Endodermal cell (in vitro differentiated cells): ENCODE results near the gene EML2. TPM values are rescaled to one million over a fixed set of nuclear protein-coding genes. Genes with fewer than 3 reads are reported as not detected.

ENCODE experiments used
- DNase-seq: peaks from one replicate; pipeline ENCODE4 v3.0.0-alpha.2; 2017
- H3K27ac ChIP-seq: 2 replicates; pipeline ENCODE4 v1.5.1; 2013; ENCODE audit warnings: mild to moderate bottlenecking, low read depth, low read length, moderate library complexity
- H3K27me3 ChIP-seq: 2 replicates; pipeline ENCODE4 v1.6.1; 2013; ENCODE audit warnings: mild to moderate bottlenecking, low read length, moderate library complexity; ENCODE audit not compliant: insufficient read depth, control insufficient read depth, poor library complexity, severe bottlenecking
- H3K36me3 ChIP-seq: 2 replicates; pipeline ENCODE4 v1.7.0; 2013; ENCODE audit warnings: mild to moderate bottlenecking, low read length, moderate library complexity; ENCODE audit not compliant: control insufficient read depth, insufficient read depth
- H3K4me1 ChIP-seq: one replicate; pipeline ENCODE4 v1.7.0; 2013; ENCODE audit warnings: low read length; ENCODE audit not compliant: control insufficient read depth, insufficient read depth
- H3K4me3 ChIP-seq: 2 replicates; pipeline ENCODE4 v1.5.1; 2013; ENCODE audit warnings: mild to moderate bottlenecking, low read length, moderate library complexity
- H3K9ac ChIP-seq: 2 replicates; pipeline ENCODE4 v1.6.1; 2013; ENCODE audit warnings: mild to moderate bottlenecking, low read length, moderate library complexity; ENCODE audit not compliant: poor library complexity, severe bottlenecking; ENCODE audit errors: extremely low read depth
- H3K9me3 ChIP-seq: 2 replicates; pipeline ENCODE4 v1.6.1; 2013; ENCODE audit warnings: mild to moderate bottlenecking, low read length, moderate library complexity; ENCODE audit not compliant: control insufficient read depth
- H3K27ac Mint-ChIP-seq: 2 replicates; pipeline ENCODE4 v1.8.0; 2020; ENCODE audit warnings: mixed read lengths
- H3K27me3 Mint-ChIP-seq: 2 replicates; pipeline ENCODE4 v1.8.0; 2021; ENCODE audit warnings: mild to moderate bottlenecking, mixed read lengths; ENCODE audit not compliant: insufficient read depth
- H3K36me3 Mint-ChIP-seq: 2 replicates; pipeline ENCODE4 v1.8.0; 2020; ENCODE audit warnings: low read depth, mixed read lengths
- H3K4me1 Mint-ChIP-seq: 2 replicates; pipeline ENCODE4 v1.8.0; 2020; ENCODE audit warnings: mixed read lengths
- H3K4me3 Mint-ChIP-seq: 2 replicates; pipeline ENCODE4 v1.8.0; 2020; ENCODE audit warnings: mild to moderate bottlenecking, moderate library complexity, mixed read lengths
- H3K9me3 Mint-ChIP-seq: 2 replicates; pipeline ENCODE4 v1.8.0; 2020; ENCODE audit warnings: mild to moderate bottlenecking, mixed read lengths
- CTCF ChIP-seq: fragments of 200-600 bp; sonication (generic); conservative IDR thresholded peaks from 2 replicates; pipeline ENCODE4 v1.5.0; 2021; ENCODE audit warnings: antibody characterized with exemption, mild to moderate bottlenecking
- WGBS, 2 experiments: methylation state at CpG; one replicate each; pipeline versions ENCODE4 v1.1.5 to v1.1.7; 2013; ENCODE audit warnings: missing lambda C conversion rate in 2 of 2, mixed read lengths in 1 of 2; ENCODE audit not compliant: insufficient coverage in 1 of 2, insufficient read length in 1 of 2; 5-methylcytosine and 5-hydroxymethylcytosine counted together
- total RNA-seq, 2 donors: library from RNA; stranded (reverse); fragmentation: NEBNext Ultra II Directional in 1 of 2; extraction: Animal tissue kit (Norgen Biotek cat#: 25700) in 1 of 2; gene quantifications; 2 replicates in 1 of 2; 3 replicates in 1 of 2; pipeline ENCODE4 v1.2.1, GENCODE V29; 2021

EML2 gene
- total RNA-seq, 2 donors from 2014 or later: 42.9 to 79.3 TPM

GRCh38 chr19:45595814-45596213 is 43.4 kb downstream of the EML2 start:
- H3K27ac Mint-ChIP-seq: no peak overlapping the region
- H3K27me3 Mint-ChIP-seq: peaks cover 74% of the 10 kb centered on the region
- H3K4me3 ChIP-seq: no peak overlapping the region
- H3K9ac ChIP-seq: no peak overlapping the region
- no peaks in the 10 kb centered on the region for H3K36me3 ChIP-seq
- no peak for DNase-seq
- WGBS, 2 experiments: 78 to 79% methylated on average over 6 of the region's 6 CpGs
- H3K36me3 Mint-ChIP-seq: no peaks in the 10 kb centered on the region
- no peak overlapping the region for H3K27ac ChIP-seq
- H3K4me1 Mint-ChIP-seq: peaks cover 6% of the 10 kb centered on the region
- peaks cover 53% of the 10 kb centered on the region for H3K27me3 ChIP-seq
- peaks cover 4% of the 10 kb centered on the region for H3K9me3 Mint-ChIP-seq
- no peaks in the 10 kb centered on the region for H3K9me3 ChIP-seq
- TF ChIP-seq CTCF: no peak
- H3K4me1 ChIP-seq: no peaks in the 10 kb centered on the region
- no peak overlapping the region for H3K4me3 Mint-ChIP-seq

GRCh38 chr19:45593520-45593919 is 45.7 kb downstream of the EML2 start:
- H3K36me3 ChIP-seq: no peaks in the 10 kb centered on the region
- Mint-ChIP-seq H3K27ac (no peak overlapping the region), H3K36me3 (no peaks in the 10 kb centered on the region), H3K27me3 (peaks cover 74% of the 10 kb centered on the region), H3K9me3 (peaks cover 4% of the 10 kb centered on the region), H3K4me3 (no peak overlapping the region), H3K4me1 (peaks cover 6% of the 10 kb centered on the region)
- no peaks in the 10 kb centered on the region for H3K9me3 ChIP-seq
- H3K4me1 ChIP-seq: no peaks in the 10 kb centered on the region
- DNase-seq: no peak
- peaks cover 30% of the 10 kb centered on the region for H3K27me3 ChIP-seq
- H3K4me3 ChIP-seq: no peak overlapping the region
- no peak overlapping the region for H3K9ac ChIP-seq
- TF ChIP-seq CTCF: no peak
- WGBS, 2 experiments: 21% methylated on average over 1 of the region's 1 CpG; no CpG with 5 or more reads in 1 of the 2 experiments
- no peak overlapping the region for H3K27ac ChIP-seq

GRCh38 chr19:45592366-45592765 is 46.8 kb downstream of the EML2 start:
- no peak for TF ChIP-seq CTCF
- no peak overlapping the region for H3K4me3 ChIP-seq
- no peaks in the 10 kb centered on the region for H3K9me3 ChIP-seq
- peaks cover 19% of the 10 kb centered on the region for H3K27me3 ChIP-seq
- no peaks in the 10 kb centered on the region for H3K36me3 ChIP-seq
- no peak overlapping the region for H3K9ac ChIP-seq
- Mint-ChIP-seq H3K27me3 (peaks cover 64% of the 10 kb centered on the region), H3K4me3 (no peak overlapping the region), H3K36me3 (no peaks in the 10 kb centered on the region), H3K4me1 (no peaks in the 10 kb centered on the region), H3K27ac (no peak overlapping the region), H3K9me3 (peaks cover 4% of the 10 kb centered on the region)
- no peak overlapping the region for H3K27ac ChIP-seq
- H3K4me1 ChIP-seq: no peaks in the 10 kb centered on the region
- DNase-seq: no peak
- 74 to 83% methylated on average over 3 to 4 of the region's 4 CpGs for whole genome bisulfite sequencing, 2 experiments
